GM21367 (cell line): Measurements from ENCODE around the gene SMOC1.

Experiments
- ATAC-seq: cut with Tn5 transposase; IDR thresholded peaks from one replicate; pipeline ENCODE4 v1.9.1; 2021; ENCODE audit not compliant: unreplicated experiment

The SMOC1 gene

DNA sequence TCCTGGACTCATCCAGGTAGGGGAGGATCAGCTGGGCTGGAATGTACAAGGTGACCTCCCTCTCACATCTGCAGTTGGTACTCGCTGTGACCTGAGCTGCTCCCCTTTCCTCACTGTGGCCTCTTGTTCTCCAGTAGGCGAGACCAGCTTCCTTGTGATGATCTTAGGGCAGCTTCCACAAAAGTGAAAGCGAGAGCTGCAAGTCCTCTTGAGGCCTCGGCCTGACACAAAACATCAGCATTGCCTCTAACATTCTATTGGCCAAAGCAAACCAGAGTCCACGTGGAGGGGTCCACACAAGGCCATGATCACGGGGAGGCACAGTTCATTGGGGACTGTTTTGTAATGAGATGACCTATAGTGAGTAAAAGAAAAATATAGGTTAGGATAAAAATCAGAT lies 127.5 kb downstream of the SMOC1 start:
- no peak for ATAC-seq

DNA sequence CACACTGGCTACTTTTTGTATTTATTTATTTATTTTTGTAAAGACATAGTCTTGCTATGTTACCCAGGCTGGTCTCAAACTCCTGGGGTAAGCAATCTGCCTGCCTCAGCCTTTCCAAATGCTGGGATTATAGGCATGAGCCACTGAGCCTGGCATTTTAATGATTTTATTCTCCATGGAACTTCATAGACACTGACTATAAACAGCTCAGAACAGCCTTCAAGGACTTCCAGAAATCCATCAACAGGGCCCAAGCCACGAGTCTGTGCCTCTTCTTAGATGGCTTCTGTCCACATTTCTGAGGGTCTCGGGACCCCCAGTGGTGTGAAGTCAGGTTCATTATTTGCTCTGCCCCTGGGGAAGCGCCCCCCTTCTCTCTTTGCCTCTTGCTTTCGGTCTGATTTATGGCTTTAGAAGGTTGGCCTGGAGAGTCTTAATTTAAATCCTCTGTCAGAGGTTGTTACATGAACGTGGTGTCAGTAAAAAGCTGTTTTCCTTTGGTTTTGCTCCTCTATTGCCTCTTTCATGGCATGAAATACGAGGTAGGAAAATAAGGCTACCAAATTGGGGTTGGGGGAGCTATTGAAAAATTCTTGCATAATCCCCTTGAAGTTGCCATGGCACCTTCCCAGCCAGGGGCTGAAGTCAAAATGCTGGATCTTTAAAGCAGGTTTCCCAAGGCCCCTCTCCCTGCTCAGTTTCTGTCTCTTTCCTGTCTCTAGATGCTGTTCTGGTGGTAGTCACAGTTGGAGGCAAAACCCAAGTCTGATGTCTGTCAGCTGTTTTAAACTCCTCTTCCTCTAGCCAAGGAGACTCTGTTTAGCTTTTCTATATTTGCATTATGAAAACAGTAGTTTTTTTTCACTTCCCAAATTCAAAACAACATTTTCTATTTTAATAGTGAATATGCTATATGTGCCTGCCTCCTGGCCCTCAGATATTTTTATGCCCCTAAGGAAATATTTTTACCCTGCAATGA lies 129.4 kb downstream of the SMOC1 start:
- no peak for ATAC-seq

DNA sequence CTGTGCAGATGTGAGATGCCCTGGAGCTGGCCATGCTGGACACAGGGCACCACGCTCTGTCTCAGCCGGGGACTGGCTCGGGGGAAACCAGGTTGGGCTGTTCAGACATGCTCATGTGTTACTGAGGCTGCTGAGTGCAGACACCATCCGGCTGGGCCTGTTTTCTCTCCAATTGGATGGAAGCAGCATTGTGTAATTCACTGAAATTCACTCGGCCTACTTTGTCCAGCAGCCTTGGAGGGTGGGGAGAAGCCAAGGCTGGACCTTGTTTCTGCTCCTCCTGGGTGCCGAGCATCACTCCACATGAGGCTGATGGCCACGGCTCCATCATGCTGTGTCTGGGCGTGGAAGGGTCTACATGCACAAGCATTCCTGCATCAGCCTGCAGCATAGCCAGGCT lies 130.7 kb downstream of the SMOC1 start:
- ATAC-seq = no peak

DNA sequence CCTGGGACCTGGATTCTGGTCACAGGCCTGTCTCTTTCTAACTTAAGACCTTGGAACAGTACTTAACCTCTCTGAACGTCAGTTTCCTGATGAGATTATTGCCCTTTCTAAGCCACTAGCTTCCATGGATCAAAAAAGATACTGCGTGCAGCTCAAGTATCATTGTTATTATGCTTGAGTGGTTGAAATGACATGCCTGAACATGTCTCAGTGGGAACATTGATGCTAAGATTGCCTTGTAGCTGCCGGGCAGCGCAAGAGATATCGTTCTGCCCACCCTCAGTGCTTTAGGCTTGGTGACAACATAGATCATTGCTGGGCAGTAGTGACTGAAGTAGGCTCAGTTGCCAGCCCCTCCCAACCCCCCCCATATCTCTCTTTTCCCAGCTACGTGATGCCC lies 131.9 kb downstream of the SMOC1 start:
- ATAC-seq = no peak

DNA sequence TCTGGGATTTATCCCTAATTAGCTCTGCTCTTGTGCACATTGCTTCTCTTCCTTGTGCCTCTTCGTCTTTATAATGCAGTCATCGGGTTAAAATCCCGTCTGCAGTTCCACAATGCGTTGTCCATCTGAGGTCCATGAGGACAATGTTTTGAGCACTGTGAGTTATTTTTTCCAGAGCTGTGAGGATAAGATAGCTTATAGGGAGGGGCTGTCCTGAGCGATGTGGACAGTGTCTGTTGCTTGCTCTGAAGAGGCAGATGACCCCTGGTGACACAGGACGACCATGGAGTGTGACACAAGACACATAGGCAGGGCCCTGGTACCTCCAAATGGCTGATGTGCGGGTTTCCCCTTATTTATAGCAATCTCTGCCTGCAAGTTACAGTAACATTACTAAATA lies 132.5 kb downstream of the SMOC1 start:
- no peak for ATAC-seq

DNA sequence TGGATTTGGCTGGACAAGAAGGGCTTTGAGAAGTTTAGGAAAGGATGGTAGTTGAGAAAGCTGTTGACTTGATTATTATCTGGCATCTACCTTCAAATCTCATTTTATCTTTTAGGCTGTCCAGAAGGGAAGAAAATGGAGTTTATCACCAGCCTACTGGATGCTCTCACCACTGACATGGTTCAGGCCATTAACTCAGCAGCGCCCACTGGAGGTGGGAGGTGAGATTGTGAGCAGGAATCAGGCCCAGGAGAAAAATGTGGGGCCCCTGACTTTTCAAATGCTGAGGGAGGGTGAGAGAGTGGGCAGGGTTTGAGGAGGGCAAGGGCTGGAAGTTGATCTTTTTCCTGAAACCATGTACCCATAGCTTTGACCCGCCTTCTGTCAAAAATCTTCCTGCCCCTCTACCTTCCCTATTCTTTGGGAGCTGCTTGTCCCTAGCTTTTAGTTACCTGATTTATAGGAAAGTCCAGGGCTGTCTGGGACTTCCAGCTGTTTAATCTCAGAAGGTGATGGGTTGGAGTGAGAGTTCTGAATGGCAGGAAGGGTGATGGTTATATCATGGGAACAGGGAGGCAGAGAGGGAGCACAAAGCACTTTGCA lies 134.2 kb downstream of the SMOC1 start:
- no peak for ATAC-seq

DNA sequence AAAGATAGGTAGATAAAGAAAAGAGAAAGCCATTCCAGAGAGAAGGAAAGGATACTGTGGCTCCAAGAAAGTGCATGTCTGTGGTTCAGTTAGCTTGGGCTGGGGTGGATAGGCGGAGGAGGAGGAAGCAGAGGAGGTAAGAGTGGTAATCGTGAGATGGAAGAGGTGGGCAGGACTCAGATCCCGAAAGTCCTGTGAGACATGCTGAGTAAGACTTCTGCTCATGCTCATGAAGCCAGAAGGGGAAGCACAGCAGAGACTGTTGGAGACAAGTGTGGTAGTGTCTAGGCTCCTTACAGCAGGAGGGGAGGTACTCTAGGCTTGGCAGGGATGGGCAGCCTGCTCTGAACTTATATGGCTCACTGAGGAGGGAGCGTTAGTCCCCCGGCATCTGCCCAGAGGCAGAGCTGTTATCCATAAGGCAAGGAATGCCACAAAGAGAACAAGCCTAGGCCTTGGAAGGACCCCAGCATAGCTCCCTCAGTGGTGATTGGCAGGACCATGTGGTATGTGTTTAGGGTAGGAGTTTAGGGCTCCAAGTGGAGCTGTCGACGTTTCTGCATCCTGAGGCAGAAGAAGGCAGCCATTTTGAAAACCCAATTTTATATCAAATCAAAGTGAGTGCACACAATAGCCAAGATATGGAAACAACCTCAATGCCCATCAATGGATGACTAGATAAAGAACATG lies 135.3 kb downstream of the SMOC1 start:
- ATAC-seq = no peak

DNA sequence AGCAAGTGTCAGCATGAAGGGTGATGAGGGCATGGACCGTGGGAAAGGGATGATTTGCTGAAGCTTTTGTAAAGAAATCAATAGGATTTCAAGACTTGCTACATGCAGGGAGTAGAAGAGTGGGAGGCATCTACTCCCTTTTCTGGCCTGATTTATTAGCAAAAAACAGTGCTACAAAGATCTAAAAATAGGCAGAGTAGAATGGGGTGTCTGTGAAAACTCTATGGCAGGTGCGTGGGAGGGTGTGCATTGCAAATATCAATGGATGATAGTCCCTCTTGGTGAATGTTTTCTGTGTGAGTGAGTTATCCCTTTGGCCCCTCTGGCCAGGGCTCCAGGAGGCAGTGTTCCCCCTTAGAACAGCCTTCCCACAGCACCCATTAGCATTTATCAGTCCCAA lies 139.0 kb downstream of the SMOC1 start:
- no peak for ATAC-seq

DNA sequence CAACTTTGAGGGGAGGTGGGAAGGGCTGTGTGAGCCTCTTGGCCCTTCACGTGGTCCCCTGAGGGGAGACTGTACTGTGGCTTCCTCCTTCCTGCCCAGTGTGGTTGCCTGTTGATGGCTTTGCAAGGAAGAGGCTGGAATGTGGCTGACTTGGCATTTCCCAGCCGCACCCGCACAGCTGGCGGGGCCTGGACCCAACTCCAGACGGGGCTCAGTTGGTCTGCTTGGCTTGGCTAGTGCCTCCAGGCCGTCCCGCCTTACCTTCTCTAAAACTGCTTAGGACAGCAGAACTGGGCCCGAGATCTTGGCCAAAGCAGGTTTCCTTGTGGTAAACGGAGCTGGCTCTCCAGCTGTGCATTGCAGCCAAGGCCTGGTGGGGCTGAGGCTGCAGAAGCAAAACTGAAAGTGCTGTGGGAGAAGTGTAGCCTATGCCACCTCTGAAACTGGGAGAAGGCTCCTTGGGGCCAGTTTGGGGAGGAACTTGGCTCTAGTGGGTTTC lies 139.5 kb downstream of the SMOC1 start:
- ATAC-seq = no peak

DNA sequence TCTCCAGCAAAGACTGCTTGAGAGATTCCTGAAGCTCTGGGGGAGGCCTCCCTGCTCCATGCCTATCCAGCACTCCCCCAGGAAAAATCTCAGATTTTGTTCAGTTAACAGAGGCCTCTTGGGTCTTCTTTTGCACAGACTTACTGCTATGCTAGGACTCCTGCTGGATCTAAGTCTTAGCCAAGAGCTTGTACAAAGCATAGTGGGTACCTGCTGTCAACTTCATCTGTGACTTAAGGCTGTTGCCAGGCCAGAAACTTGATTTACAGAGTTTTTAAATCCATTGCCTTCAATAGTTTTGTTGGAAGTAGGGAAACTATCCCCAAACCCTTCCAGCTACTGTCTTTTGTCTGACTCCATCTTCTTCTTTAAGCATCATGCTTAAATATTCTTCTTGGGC lies 140.5 kb downstream of the SMOC1 start:
- ATAC-seq = no peak

DNA sequence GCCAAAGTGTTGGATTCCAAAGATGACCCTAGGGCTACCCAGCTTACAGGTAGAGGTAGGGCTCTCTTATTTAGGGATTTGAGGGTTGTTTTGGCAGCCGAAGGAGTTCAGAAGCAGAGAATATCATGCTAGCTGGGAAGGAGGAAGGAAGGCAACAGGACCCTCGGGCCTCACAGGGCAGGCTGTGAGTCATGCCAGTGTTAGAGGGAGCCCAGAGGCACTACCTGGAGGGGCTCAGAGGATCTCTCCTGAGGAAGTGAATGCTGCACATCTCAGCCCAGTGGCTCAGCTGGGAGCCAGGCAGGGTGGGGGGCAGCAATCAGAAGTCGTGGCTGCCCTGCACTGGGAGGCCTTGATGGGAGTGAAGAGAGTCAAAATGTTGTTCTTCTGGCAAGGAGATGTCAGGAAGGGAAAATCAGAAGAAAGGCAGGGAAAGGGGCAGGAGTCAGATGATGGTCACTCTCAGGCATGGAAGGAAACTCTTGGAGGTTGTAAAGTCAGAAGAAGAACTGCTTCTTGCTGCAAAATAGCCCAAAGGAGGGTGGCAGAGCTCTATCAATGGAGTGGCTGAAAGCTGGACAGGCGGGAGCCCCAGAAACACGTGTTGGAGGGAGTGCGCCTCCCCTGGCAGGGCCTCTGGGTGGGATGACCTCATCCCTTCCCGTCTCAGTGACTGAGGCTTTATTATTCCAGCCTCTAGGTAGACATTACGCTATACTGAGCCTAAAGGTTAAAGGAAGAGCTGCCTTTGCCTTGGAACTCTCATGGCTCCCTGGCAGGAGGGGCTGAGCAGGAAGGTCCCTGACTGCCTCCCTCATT lies 141.3 kb downstream of the SMOC1 start:
- ATAC-seq = no peak

DNA sequence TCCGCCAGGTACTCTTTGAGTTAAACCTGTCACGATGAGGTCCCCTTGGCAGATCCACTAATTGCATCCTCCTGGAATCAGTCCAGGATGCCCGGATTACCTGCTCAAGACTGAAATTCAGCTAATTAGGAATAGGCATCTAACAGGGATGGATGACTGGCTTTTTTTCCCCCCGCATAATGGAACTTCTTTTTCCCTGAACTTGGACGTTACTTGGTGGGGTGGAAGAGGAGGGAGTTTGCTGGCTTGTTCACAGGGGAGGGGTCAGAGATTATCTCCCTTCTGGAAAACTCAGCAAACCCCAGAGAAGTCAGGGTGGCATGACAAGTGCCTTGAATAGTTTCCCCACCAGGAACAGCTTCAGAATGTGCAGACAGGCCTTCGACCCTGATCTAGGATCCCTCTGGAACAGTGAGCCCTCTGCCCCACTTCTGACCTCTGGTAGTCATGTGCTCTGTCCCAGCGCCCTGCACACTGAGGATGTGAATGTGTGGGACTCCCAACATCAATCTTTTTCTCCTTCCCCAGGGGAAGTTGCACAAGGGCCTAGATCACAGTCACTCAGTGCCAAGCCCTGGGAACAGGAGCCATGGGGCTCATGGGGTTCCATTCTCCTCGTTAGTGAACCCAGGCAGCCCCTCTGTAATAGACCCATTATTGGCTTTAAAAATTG lies 142.5 kb downstream of the SMOC1 start:
- ATAC-seq = no peak

DNA sequence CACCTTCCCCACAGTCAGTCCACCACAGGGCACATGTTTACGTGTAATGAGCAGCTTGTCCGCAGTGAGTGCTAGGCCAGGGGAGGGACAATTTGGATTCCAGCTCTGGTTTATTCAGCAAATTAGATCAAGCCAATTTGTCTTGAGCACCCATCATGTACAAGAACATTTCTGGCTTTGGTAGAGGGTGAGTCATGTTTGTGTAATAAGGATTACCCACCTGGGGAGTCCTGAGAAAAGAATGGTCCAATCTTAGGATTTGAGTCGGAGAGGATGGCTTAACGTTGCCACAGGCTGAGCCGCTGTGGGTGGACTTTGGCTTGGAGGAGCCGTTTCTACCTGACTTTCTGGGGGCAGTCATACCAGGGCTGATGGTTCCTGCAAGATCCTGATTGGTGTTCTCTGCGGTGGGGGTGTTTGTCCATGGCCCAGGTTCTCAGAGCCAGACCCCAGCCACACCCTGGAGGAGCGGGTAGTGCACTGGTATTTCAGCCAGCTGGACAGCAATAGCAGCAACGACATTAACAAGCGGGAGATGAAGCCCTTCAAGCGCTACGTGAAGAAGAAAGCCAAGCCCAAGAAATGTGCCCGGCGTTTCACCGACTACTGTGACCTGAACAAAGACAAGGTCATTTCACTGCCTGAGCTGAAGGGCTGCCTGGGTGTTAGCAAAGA lies 143.7 kb downstream of the SMOC1 start:
- ATAC-seq = no peak

DNA sequence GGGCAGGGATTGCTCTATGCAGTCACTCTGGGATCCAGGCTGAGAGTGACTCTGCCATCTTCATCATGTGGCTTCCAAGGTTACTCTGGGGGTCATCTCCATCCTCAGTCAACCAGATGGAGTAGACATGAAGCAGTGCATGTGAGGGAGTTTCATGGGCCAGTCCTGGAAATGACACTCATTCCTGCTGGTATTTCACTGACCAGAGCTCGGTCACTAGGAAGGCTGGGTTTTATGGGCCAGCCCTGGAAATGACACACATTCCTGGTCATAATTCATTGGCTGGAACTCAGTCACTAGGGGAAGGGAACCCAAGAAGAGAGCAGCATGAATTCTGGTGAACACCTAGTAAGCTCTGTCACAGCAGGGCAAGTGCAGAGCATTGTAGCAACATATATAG lies 144.7 kb downstream of the SMOC1 start:
- no peak for ATAC-seq

DNA sequence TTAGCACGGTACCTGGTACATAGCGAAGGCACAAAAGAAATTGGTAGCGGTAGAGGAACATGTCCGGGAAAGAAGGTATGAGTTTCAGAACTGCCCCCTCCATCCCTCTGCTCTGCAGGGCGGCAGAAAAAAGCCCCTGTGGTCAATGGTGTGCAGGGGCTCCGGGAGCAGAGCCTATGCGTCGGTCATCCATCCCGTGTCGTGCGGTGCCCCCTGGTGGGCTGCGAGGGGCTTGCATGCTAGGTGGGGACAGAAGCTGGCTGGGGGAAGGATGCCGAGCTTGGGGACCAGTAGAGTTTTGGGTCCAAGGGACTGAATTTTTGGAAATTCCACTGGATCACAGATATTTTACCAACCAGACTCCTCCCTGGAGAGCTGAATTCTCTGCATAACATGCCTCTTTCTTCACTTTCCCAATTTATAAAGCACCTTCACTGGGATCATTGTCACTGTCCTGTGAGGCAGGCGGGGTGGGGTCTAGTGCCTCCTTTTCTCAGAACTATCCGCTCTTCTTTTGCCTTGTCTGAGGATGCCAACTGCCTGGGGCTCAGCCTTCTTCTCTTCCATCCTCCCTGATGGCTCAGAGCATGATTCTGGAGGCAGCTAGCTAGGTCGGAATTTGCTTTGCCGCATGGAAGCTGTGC lies 148.7 kb downstream of the SMOC1 start:
- ATAC-seq = no peak

DNA sequence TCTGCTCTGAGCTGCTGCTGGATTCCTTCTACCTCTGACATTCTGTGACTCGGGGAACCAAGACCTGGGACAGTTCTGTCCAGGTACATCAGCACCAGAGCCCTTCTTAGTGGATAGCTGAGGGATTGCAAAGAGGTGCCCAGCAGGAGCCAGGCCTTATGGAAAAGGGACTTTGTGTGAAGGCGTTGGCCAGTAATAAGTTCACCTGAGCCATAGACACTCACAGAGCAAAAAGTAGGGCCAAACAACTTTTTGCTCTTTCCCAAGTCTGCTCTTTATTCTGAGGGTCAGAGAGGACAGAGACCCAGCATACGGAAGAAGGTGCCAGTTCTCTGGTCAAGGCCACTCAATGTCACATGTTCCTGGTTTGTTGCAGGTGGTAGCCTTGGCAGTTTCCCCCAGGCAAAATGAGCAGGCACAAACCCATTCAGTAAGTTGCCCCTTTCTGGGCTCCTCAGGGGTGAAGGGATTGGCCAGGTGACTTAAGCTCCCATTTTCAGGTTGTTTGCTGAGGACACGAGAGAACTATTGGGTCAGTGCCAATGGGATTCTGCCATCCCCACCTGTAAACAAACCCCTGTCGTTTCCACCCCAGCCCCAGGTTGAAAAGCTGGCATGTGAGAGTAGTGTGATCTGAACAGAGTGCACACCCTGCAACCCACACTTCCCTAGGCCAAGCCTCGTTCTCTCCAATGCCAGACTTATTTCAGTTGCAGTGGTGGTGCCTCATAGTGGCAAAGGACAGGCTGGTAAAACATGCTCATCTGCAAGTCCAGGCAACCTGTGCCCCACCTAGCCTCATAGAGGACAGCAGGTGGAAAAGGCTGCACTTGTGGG lies 150.3 kb downstream of the SMOC1 start:
- no peak for ATAC-seq

DNA sequence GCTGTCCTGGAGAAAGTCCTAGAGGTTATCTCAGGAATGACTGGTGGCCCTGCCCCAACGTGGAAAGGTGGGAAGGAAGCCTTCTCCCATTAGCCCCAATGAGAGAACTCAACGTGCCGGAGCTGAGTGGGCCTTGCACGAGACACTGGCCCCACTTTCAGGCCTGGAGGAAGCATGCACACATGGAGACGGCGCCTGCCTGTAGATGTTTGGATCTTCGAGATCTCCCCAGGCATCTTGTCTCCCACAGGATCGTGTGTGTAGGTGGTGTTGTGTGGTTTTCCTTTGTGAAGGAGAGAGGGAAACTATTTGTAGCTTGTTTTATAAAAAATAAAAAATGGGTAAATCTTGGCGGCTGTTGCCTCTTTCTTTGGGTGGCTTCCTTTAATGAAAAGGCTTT lies 152.8 kb downstream of the SMOC1 start:
- no peak for ATAC-seq

DNA sequence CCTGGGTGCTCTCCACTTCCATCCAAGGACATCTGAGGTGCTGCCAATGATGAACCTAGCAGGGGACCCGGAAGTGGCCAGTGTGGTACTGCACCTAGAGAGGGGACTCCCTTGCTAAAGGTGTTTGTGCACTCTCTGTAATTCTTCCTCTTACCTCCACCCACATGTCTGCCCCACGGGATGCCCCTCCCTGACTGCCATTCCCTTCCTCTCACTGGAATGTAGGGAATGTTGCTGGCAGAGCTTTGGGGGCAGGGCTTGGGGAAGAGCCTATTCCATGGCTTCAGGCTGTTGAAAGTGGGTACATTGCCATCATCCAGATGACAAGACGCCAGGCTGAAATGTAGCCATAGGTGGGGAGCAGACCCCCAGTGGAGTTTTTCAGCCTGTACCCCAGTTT lies 153.2 kb downstream of the SMOC1 start:
- no peak for ATAC-seq
